ENCODE results near the gene SMPX.

GRCh38 chrX:21779095-21779494 lies 21.2 kb upstream of the SMPX start:
- TF ChIP-seq CTCF (IDR thresholded peaks at IDR 0.05; ENCODE audit: insufficient read depth, low read length): no peak
- no peak for TF ChIP-seq POLR2AphosphoS5 (IDR thresholded peaks at IDR 0.05; ENCODE audit: low read depth)
- TF ChIP-seq, protein P1, sequence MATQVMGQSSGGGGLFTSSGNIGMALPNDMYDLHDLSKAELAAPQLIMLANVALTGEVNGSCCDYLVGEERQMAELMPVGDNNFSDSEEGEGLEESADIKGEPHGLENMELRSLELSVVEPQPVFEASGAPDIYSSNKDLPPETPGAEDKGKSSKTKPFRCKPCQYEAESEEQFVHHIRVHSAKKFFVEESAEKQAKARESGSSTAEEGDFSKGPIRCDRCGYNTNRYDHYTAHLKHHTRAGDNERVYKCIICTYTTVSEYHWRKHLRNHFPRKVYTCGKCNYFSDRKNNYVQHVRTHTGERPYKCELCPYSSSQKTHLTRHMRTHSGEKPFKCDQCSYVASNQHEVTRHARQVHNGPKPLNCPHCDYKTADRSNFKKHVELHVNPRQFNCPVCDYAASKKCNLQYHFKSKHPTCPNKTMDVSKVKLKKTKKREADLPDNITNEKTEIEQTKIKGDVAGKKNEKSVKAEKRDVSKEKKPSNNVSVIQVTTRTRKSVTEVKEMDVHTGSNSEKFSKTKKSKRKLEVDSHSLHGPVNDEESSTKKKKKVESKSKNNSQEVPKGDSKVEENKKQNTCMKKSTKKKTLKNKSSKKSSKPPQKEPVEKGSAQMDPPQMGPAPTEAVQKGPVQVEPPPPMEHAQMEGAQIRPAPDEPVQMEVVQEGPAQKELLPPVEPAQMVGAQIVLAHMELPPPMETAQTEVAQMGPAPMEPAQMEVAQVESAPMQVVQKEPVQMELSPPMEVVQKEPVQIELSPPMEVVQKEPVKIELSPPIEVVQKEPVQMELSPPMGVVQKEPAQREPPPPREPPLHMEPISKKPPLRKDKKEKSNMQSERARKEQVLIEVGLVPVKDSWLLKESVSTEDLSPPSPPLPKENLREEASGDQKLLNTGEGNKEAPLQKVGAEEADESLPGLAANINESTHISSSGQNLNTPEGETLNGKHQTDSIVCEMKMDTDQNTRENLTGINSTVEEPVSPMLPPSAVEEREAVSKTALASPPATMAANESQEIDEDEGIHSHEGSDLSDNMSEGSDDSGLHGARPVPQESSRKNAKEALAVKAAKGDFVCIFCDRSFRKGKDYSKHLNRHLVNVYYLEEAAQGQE (IDR thresholded peaks at IDR 0.05; ENCODE audit: insufficient replicate concordance, low read depth): no peak
- TF ChIP-seq GABPA (IDR thresholded peaks at IDR 0.05; ENCODE audit: low read depth): no peak
- no peak for TF ChIP-seq SPI1 (IDR thresholded peaks at IDR 0.05; ENCODE audit: borderline replicate concordance, low read depth)

All from HL-60 (cell line).